Psoas muscle (tissue), 8 donors: Measurements from ENCODE around the gene PTCH2. TPM values are rescaled to one million over a fixed set of nuclear protein-coding genes. Genes with fewer than 3 reads are reported as not detected.

Experiments used
- ATAC-seq, 4 donors: fragments of 200-7000 bp; cut with Tn5 transposase; one replicate each; pipeline ENCODE4 v1.9.1; 2020; ENCODE audit warnings: moderate library complexity in 3 of 4, mild to moderate bottlenecking in 2 of 4
- DNase-seq, 2 donors: peaks; one replicate each; pipeline ENCODE4 v3.0.0-alpha.2; 2020
- H3K27ac ChIP-seq: fragments of 200-600 bp; one replicate; pipeline ENCODE4 v1.8.0; 2022
- H3K27me3 ChIP-seq, 3 donors: fragments of 200-600 bp in 1 of 3; one replicate each; pipeline versions ENCODE4 v1.6.1 to v1.8.0; 2013 to 2022; ENCODE audit warnings: low read length in 2 of 3, mild to moderate bottlenecking in 2 of 3, moderate library complexity in 1 of 3; ENCODE audit not compliant: insufficient read depth in 3 of 3
- H3K36me3 ChIP-seq, 2 donors: fragments of 200-600 bp in 1 of 2; one replicate each; pipeline versions ENCODE4 v1.6.1 to v1.8.0; 2013 to 2022; ENCODE audit warnings: low read depth in 1 of 2, mild to moderate bottlenecking in 1 of 2, moderate library complexity in 1 of 2; ENCODE audit not compliant: insufficient read depth in 1 of 2
- H3K4me1 ChIP-seq: fragments of 200-600 bp; one replicate; pipeline ENCODE4 v1.8.0; 2022
- H3K4me3 ChIP-seq: fragments of 200-600 bp; one replicate; pipeline ENCODE4 v1.8.0; 2022; ENCODE audit warnings: mild to moderate bottlenecking
- H3K9me3 ChIP-seq: fragments of 200-600 bp; one replicate; pipeline ENCODE4 v1.8.0; 2022
- WGBS, 3 donors: extraction: QIAGEN DNeasy Blood & Tissue Kit; methylation state at CpG; one replicate each; pipeline versions ENCODE4 v1.1.6 to v1.1.7; 2013; 5-methylcytosine and 5-hydroxymethylcytosine counted together
- intact Hi-C, 2 donors: fragments of 100-400 bp; cut with DNase I; formaldehyde crosslinking; loops; one replicate each; pipeline versions ENCODE4 v1.11.0 to v1.14.2; 2022
- polyA plus RNA-seq, 3 donors: library from polyadenylated mRNA; stranded (reverse); fragments of 200-250 nt; gene quantifications; one replicate each; pipeline ENCODE4 v1.2.3, GENCODE V29; 2013
- total RNA-seq, 4 donors: library from RNA; stranded (reverse); fragmentation: NEBNext Ultra II Directional in 2 of 4; extraction: Animal tissue kit (Norgen Biotek cat#: 25700) in 2 of 4; gene quantifications; one replicate each; pipeline versions ENCODE4 v1.2.1 to v1.2.4, GENCODE V29; 2021 to 2023
- TF ChIP-seq, protein P1 (sequence below): fragments of 200-600 bp; IDR thresholded peaks from one replicate; pipeline ENCODE4 v1.8.0; 2022; ENCODE audit warnings: antibody characterized with exemption
- donor health status: healthy with polysubstance abuse.
- donor health status: DM: no; HTN: no; CAD: no; lungs with moderate emphysema.
- donor health status: Bipolar disorder and iron deficiency.
- donor health status: healthy.
- donor health status: DM: yes; HTN: yes; CAD: no.
- donor health status: DM: no; HTN: no; CAD: no.
- donor health status: DM: no; HTN: no; CAD: no.
- donor health status: DM: yes; HTN: yes; CAD: no.

The PTCH2 gene
- total and polyA plus RNA-seq, 7 donors: 0.12 to 1.0 (median 0.35) TPM

DNA sequence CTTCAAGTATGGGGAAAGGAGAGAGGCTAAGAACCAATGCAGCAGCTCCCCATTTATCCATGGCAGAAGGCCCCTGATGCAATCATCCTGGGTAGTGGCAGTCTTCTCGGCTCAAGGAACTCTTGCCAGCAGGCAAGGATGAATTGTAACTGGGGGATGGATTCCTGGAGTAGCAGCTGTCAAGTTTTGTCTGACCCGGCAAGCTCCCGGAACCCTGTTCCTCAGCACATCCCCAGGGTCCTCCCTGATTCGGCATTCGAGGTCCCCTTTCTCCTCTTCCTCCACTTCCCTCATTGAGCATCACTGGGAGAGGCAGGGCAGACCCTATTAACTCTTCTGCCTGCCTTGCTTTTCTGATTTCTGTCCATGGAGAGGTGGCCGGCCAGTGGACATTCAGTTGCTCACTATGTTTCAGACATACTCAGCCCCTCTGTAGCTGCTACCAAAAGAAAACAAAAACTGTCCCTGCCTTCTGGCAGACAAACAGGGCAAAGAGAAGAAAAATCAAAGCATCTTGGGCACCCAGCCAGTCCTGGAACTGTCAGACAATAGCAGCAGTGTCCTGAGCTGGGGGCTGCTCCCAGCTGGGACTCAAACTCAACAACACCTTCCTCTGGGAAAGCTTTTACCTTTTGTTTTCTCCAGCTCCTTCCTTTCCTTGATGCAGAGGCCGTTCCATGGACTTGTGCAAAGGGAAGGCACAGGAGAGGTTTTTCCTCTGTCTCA, 5.6 kb upstream of the PTCH2 start:
- peak in 1 of 2 donors; percentile 17 for DNase-seq
- intact Hi-C loops: no loop called here
- TF ChIP-seq, protein P1, sequence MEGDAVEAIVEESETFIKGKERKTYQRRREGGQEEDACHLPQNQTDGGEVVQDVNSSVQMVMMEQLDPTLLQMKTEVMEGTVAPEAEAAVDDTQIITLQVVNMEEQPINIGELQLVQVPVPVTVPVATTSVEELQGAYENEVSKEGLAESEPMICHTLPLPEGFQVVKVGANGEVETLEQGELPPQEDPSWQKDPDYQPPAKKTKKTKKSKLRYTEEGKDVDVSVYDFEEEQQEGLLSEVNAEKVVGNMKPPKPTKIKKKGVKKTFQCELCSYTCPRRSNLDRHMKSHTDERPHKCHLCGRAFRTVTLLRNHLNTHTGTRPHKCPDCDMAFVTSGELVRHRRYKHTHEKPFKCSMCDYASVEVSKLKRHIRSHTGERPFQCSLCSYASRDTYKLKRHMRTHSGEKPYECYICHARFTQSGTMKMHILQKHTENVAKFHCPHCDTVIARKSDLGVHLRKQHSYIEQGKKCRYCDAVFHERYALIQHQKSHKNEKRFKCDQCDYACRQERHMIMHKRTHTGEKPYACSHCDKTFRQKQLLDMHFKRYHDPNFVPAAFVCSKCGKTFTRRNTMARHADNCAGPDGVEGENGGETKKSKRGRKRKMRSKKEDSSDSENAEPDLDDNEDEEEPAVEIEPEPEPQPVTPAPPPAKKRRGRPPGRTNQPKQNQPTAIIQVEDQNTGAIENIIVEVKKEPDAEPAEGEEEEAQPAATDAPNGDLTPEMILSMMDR: no peak

DNA sequence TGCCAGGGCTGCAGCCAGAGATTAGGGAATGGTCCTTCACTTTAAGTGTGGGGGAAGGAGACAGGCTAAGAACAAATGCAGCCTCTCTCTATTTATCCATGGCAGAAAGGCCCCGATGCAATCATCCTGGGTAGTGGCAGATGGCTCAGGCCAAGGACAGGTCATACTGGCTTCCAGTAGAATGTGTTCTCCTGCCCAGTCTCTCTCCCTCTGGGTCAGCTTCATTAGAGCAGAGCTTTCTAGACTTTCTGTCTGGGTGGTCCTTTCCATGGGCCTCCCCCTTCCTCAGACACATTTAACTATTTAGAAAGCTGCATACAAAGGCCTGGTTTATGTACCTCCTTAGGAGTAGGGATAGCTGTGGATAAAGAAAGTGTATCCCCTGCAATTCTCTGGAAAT, 4.8 kb upstream of the PTCH2 start:
- no peaks in the 10 kb centered on the region for H3K27me3 ChIP-seq
- TF ChIP-seq, protein P1: no peak
- peaks cover 2 to 27% of the 10 kb centered on the region in 2 donors for H3K36me3 ChIP-seq
- H3K27ac ChIP-seq: no peak overlapping the region
- WGBS, 3 donors: 54 to 73% (median 56%) methylated on average over 1 of the region's 1 CpG
- intact Hi-C loops: no loop called here
- H3K9me3 ChIP-seq: no peaks in the 10 kb centered on the region
- ATAC-seq (no peak), DNase-seq (no peak)
- H3K4me1 ChIP-seq: no peaks in the 10 kb centered on the region
- H3K4me3 ChIP-seq: no peak overlapping the region

More for the DNA sequence above, 5.6 kb upstream of the PTCH2 start:
- Histone ChIP-seq H3K9me3 (no peaks in the 10 kb centered on the region), H3K27me3 (no peaks in the 10 kb centered on the region), H3K4me1 (no peaks in the 10 kb centered on the region), H3K4me3 (no peak overlapping the region), H3K27ac (no peak overlapping the region), H3K36me3 (peaks cover 2 to 34% of the 10 kb centered on the region in 2 donors)
- peak in 1 of 4 donors; percentile 24 for ATAC-seq
- WGBS, 3 donors: 43 to 56% (median 46%) methylated on average over 7 of the region's 7 CpGs

DNA sequence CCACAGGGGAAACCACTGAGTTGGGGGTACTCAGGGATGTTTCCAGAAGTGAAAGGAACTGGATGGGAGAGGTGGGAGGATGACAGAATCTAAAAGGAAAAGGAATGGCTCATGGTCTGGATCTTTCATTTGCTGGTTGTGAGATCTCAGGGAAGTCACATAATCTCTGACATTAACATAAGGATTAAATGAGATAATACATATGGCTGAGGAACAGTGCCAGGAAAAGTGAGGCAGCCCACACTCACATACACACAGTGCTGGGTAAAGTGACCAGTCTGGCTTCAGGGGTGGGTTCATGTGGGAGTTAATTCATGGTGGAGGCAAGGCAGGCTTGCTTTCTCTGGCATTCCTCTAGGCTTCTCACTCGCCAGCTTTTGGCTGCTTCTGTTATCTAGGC, 3.9 kb upstream of the PTCH2 start:
- Histone ChIP-seq H3K4me3 (no peak overlapping the region), H3K9me3 (no peaks in the 10 kb centered on the region), H3K27ac (no peak overlapping the region), H3K4me1 (no peaks in the 10 kb centered on the region), H3K27me3 (no peaks in the 10 kb centered on the region), H3K36me3 (peaks cover 2 to 21% of the 10 kb centered on the region in 2 donors)
- intact Hi-C loops: no loop called here
- no peak for ATAC-seq
- no peak for DNase-seq
- TF ChIP-seq, protein P1: no peak
- WGBS, 3 donors: 89 to 95% (median 92%) methylated on average over 1 of the region's 1 CpG

DNA sequence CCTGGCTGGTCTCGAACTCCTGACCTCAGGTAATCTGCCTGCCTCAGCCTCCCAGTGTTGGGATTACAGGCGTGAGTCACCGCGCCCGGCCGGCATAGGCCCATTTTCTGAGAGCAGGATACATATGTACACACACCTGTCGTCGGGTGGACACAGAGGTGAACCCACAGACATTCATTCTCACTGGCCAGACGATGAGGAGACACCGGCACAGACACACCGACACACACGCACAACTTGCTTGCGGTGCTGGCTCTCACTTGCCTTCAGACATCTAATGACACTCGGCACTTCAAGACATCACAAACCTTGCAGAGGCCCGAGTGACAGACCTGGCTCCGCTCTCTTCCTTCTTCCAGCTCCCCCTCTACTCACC, 579 bp downstream of the PTCH2 start:
- intact Hi-C loops: loop anchor here in 1 of 2 donors (5.0 kb wide), 1 partner anchor 455 kb away; no protein-coding TSS in a partner anchor
- TF ChIP-seq, protein P1: no peak
- Histone ChIP-seq H3K9me3 (no peaks in the 10 kb centered on the region), H3K27me3 (no peaks in the 10 kb centered on the region), H3K4me1 (no peaks in the 10 kb centered on the region), H3K36me3 (no peaks in the 10 kb centered on the region), H3K27ac (no peak overlapping the region), H3K4me3 (peak overlapping the region; percentile 70)
- ATAC-seq: peak in 3 of 4 donors; percentile 12 to 46 (median 31)
- DNase-seq: peak in 1 of 2 donors; percentile 47
- WGBS, 3 donors: 54 to 68% (median 63%) methylated on average over 16 of the region's 16 CpGs
